ENCODE results near the gene OCIAD1.
"Not testable (repeated sequence)": the region's sequence is repeated elsewhere in the genome, so short reads cannot be mapped to it uniquely, and the experiment has no call there.

Gene OCIAD1

GRCh38 chr4:48796927-48797679 lies 33.8 kb upstream of the OCIAD1 start:
- H3K27ac ChIP-seq (ENCODE audit: low read depth, low read length, severe bottlenecking): no peak overlapping the region
- no peaks in the 10 kb centered on the region for H3K36me3 ChIP-seq (ENCODE audit: control insufficient read depth, insufficient read depth, low read length)
- H3K4me3 ChIP-seq (ENCODE audit: extremely low read depth, insufficient read depth, low read length, poor library complexity, severe bottlenecking): no peak overlapping the region
- no peaks in the 10 kb centered on the region for H3K4me1 ChIP-seq (ENCODE audit: control insufficient read depth, insufficient read depth, low read length, poor library complexity, severe bottlenecking)
- WGBS, 2 experiments (ENCODE audit: insufficient coverage in 2 of 2): 88 to 100% methylated on average over 1 of the region's 1 CpG
- H3K9me3 ChIP-seq (ENCODE audit: control insufficient read depth, low read length): no peaks in the 10 kb centered on the region

GRCh38 chr4:48798117-48798516 lies 32.8 kb upstream of the OCIAD1 start:
- no peaks in the 10 kb centered on the region for H3K36me3 ChIP-seq (ENCODE audit: control insufficient read depth, insufficient read depth, low read length)
- no peak overlapping the region for H3K27ac ChIP-seq (ENCODE audit: low read depth, low read length, severe bottlenecking)
- H3K9me3 ChIP-seq (ENCODE audit: control insufficient read depth, low read length): no peaks in the 10 kb centered on the region
- no peaks in the 10 kb centered on the region for H3K4me1 ChIP-seq (ENCODE audit: control insufficient read depth, insufficient read depth, low read length, poor library complexity, severe bottlenecking)
- WGBS, 2 experiments (ENCODE audit: insufficient coverage in 2 of 2): no CpG with 5 or more reads among the region's 2 CpGs
- H3K4me3 ChIP-seq (ENCODE audit: extremely low read depth, insufficient read depth, low read length, poor library complexity, severe bottlenecking): no peak overlapping the region

GRCh38 chr4:48799157-48799556 lies 31.7 kb upstream of the OCIAD1 start:
- 83% methylated on average over 2 of the region's 2 CpGs; no CpG with 5 or more reads in 1 of the 2 experiments for WGBS, 2 experiments (ENCODE audit: insufficient coverage in 2 of 2)

GRCh38 chr4:48800155-48800554 lies 30.7 kb upstream of the OCIAD1 start:
- no CpG with 5 or more reads among the region's 2 CpGs for WGBS, 2 experiments (ENCODE audit: insufficient coverage in 2 of 2)
- not testable (repeated sequence) for H3K27ac ChIP-seq (ENCODE audit: low read depth, low read length, severe bottlenecking); H3K4me1 ChIP-seq (ENCODE audit: control insufficient read depth, insufficient read depth, low read length, poor library complexity, severe bottlenecking); H3K4me3 ChIP-seq (ENCODE audit: extremely low read depth, insufficient read depth, low read length, poor library complexity, severe bottlenecking); H3K9me3 ChIP-seq (ENCODE audit: control insufficient read depth, low read length); H3K36me3 ChIP-seq (ENCODE audit: control insufficient read depth, insufficient read depth, low read length)

More at GRCh38 chr4:48799157-48799556, 31.7 kb upstream of the OCIAD1 start:
- H3K4me1 ChIP-seq (ENCODE audit: control insufficient read depth, insufficient read depth, low read length, poor library complexity, severe bottlenecking): no peaks in the 10 kb centered on the region
- H3K36me3 ChIP-seq (ENCODE audit: control insufficient read depth, insufficient read depth, low read length): no peaks in the 10 kb centered on the region
- no peak overlapping the region for H3K27ac ChIP-seq (ENCODE audit: low read depth, low read length, severe bottlenecking)
- H3K9me3 ChIP-seq (ENCODE audit: control insufficient read depth, low read length): no peaks in the 10 kb centered on the region
- no peak overlapping the region for H3K4me3 ChIP-seq (ENCODE audit: extremely low read depth, insufficient read depth, low read length, poor library complexity, severe bottlenecking)

GRCh38 chr4:48801016-48801715 lies 29.7 kb upstream of the OCIAD1 start:
- WGBS, 2 experiments (ENCODE audit: insufficient coverage in 2 of 2): 90 to 100% methylated on average over 1 to 3 of the region's 3 CpGs
- Histone ChIP-seq H3K9me3 (ENCODE audit: control insufficient read depth, low read length) (no peaks in the 10 kb centered on the region), H3K4me1 (ENCODE audit: control insufficient read depth, insufficient read depth, low read length, poor library complexity, severe bottlenecking) (no peaks in the 10 kb centered on the region), H3K4me3 (ENCODE audit: extremely low read depth, insufficient read depth, low read length, poor library complexity, severe bottlenecking) (no peak overlapping the region), H3K27ac (ENCODE audit: low read depth, low read length, severe bottlenecking) (no peak overlapping the region), H3K36me3 (ENCODE audit: control insufficient read depth, insufficient read depth, low read length) (no peaks in the 10 kb centered on the region)

GRCh38 chr4:48804584-48805301 lies 26.1 kb upstream of the OCIAD1 start:
- no peaks in the 10 kb centered on the region for H3K4me1 ChIP-seq (ENCODE audit: control insufficient read depth, insufficient read depth, low read length, poor library complexity, severe bottlenecking)
- no peaks in the 10 kb centered on the region for H3K9me3 ChIP-seq (ENCODE audit: control insufficient read depth, low read length)
- WGBS, 2 experiments (ENCODE audit: insufficient coverage in 2 of 2): 96 to 97% methylated on average over 4 to 6 of the region's 8 CpGs
- H3K36me3 ChIP-seq (ENCODE audit: control insufficient read depth, insufficient read depth, low read length): no peaks in the 10 kb centered on the region
- H3K27ac ChIP-seq (ENCODE audit: low read depth, low read length, severe bottlenecking): no peak overlapping the region
- H3K4me3 ChIP-seq (ENCODE audit: extremely low read depth, insufficient read depth, low read length, poor library complexity, severe bottlenecking): no peak overlapping the region

- H3K4me1 ChIP-seq (ENCODE audit: control insufficient read depth, insufficient read depth, low read length, poor library complexity, severe bottlenecking): no peaks in the 10 kb centered on the region
- WGBS, 2 experiments (ENCODE audit: insufficient coverage in 2 of 2): 49 to 94% methylated on average over 2 to 3 of the region's 6 CpGs
- no peaks in the 10 kb centered on the region for H3K9me3 ChIP-seq (ENCODE audit: control insufficient read depth, low read length)
- H3K27ac ChIP-seq (ENCODE audit: low read depth, low read length, severe bottlenecking): no peak overlapping the region
- H3K4me3 ChIP-seq (ENCODE audit: extremely low read depth, insufficient read depth, low read length, poor library complexity, severe bottlenecking): no peak overlapping the region
- H3K36me3 ChIP-seq (ENCODE audit: control insufficient read depth, insufficient read depth, low read length): no peaks in the 10 kb centered on the region
Observed at GRCh38 chr4:48812866-48813265, 18.0 kb upstream of the OCIAD1 start.

- Histone ChIP-seq H3K36me3 (ENCODE audit: control insufficient read depth, insufficient read depth, low read length) (no peaks in the 10 kb centered on the region), H3K9me3 (ENCODE audit: control insufficient read depth, low read length) (no peaks in the 10 kb centered on the region), H3K4me3 (ENCODE audit: extremely low read depth, insufficient read depth, low read length, poor library complexity, severe bottlenecking) (no peak overlapping the region), H3K27ac (ENCODE audit: low read depth, low read length, severe bottlenecking) (no peak overlapping the region), H3K4me1 (ENCODE audit: control insufficient read depth, insufficient read depth, low read length, poor library complexity, severe bottlenecking) (no peaks in the 10 kb centered on the region)
- 80 to 100% methylated on average over 1 of the region's 1 CpG for WGBS, 2 experiments (ENCODE audit: insufficient coverage in 2 of 2)
Observed at GRCh38 chr4:48813964-48814363, 16.9 kb upstream of the OCIAD1 start.

- no peak overlapping the region for H3K27ac ChIP-seq (ENCODE audit: low read depth, low read length, severe bottlenecking)
- H3K4me3 ChIP-seq (ENCODE audit: extremely low read depth, insufficient read depth, low read length, poor library complexity, severe bottlenecking): no peak overlapping the region
- H3K36me3 ChIP-seq (ENCODE audit: control insufficient read depth, insufficient read depth, low read length): no peaks in the 10 kb centered on the region
- H3K4me1 ChIP-seq (ENCODE audit: control insufficient read depth, insufficient read depth, low read length, poor library complexity, severe bottlenecking): no peaks in the 10 kb centered on the region
- H3K9me3 ChIP-seq (ENCODE audit: control insufficient read depth, low read length): no peaks in the 10 kb centered on the region
- WGBS, 2 experiments (ENCODE audit: insufficient coverage in 2 of 2): no CpG with 5 or more reads among the region's 2 CpGs
Observed at GRCh38 chr4:48815483-48815882, 15.4 kb upstream of the OCIAD1 start.

- H3K9me3 ChIP-seq (ENCODE audit: control insufficient read depth, low read length); H3K36me3 ChIP-seq (ENCODE audit: control insufficient read depth, insufficient read depth, low read length); H3K4me3 ChIP-seq (ENCODE audit: extremely low read depth, insufficient read depth, low read length, poor library complexity, severe bottlenecking); H3K27ac ChIP-seq (ENCODE audit: low read depth, low read length, severe bottlenecking); H3K4me1 ChIP-seq (ENCODE audit: control insufficient read depth, insufficient read depth, low read length, poor library complexity, severe bottlenecking): not testable (repeated sequence)
- WGBS, 2 experiments (ENCODE audit: insufficient coverage in 2 of 2): 91 to 95% methylated on average over 4 of the region's 7 CpGs
Observed at GRCh38 chr4:48816297-48816696, 14.6 kb upstream of the OCIAD1 start.
